HCT116 (cell line): ENCODE data around the gene ARAP1. TPM values are rescaled to one million over a fixed set of nuclear protein-coding genes. Genes with fewer than 3 reads are reported as not detected.

Experiments
- ATAC-seq: fragments of 200-7000 bp; cut with Tn5 transposase; 2 replicates; pipeline ENCODE4 v1.9.1; 2020; ENCODE audit warnings: mild to moderate bottlenecking, moderate library complexity
- BruUV-seq: library from RNA; stranded (reverse); fragments of 400-500 nt; replicated peaks from 2 replicates; lab custom pipeline; 2021; lab: Mats Ljungman, UMichigan
- CTCF ChIA-PET: fragments of 300-600 bp; sonication (Branson Sonifier 250); formaldehyde crosslinking; loops from one replicate; lab custom pipeline; 2021; ENCODE audit warnings: antibody characterized with exemption; lab: Charles Lee
- POLR2A ChIA-PET: fragments of 300-600, 350-600 bp; sonication (Branson Sonifier 250); formaldehyde crosslinking; loops from one replicate; lab custom pipeline; 2021; ENCODE audit warnings: antibody characterized with exemption; lab: Charles Lee
- RAD21 ChIA-PET, 2 experiments: fragments of 300-600 bp; sonication (Branson Sonifier 250); formaldehyde crosslinking; loops; one replicate each; lab custom pipeline; 2023; ENCODE audit warnings: low total read pairs in 2 of 2; ENCODE audit not compliant: uncharacterized antibody in 2 of 2, unreplicated experiment in 2 of 2, low non-redundant PET in 1 of 2; lab: Charles Lee
- DNase-seq: peaks from one replicate; pipeline ENCODE4 v3.0.0-alpha.2; 2010; ENCODE audit warnings: low read depth, low spot score
- H2AFZ ChIP-seq: fragments of 200-600 bp; shearing (Covaris generic), sonication (generic); 2 replicates; pipeline ENCODE4 v1.6.1; 2017; ENCODE audit warnings: low read depth, mixed run types, mixed read lengths, antibody characterized with exemption, low read length; ENCODE audit not compliant: poor library complexity, severe bottlenecking
- H3K27ac ChIP-seq: 2 replicates; pipeline ENCODE4 v1.5.1; 2012; ENCODE audit warnings: low read depth, low read length
- H3K27me3 ChIP-seq: fragments of 200-600 bp; sonication (generic); 2 replicates; pipeline ENCODE4 v1.6.1; 2016; ENCODE audit warnings: mixed run types, low read length, mixed read lengths; ENCODE audit not compliant: insufficient read depth
- H3K36me3 ChIP-seq, 2 experiments: fragments of 200-500 bp in 1 of 2; fragments of 200-600 bp in 1 of 2; sonication (Bioruptor generic) in 1 of 2; sonication (generic) in 1 of 2; 2 replicates each; pipeline versions ENCODE4 v1.5.1 to v1.6.1; 2014 to 2016; ENCODE audit warnings: low read length in 2 of 2, inconsistent platforms in 1 of 2, mixed read lengths in 1 of 2, mixed run types in 1 of 2; ENCODE audit not compliant: insufficient read depth in 2 of 2, control insufficient read depth in 1 of 2
- H3K4me1 ChIP-seq, 2 experiments: fragments of 200-600 bp in 1 of 2; sonication (generic) in 1 of 2; 2 replicates each; pipeline versions ENCODE4 v1.5.1 to v1.6.1; 2012 to 2017; ENCODE audit warnings: low read length in 2 of 2, inconsistent platforms in 1 of 2, mild to moderate bottlenecking in 1 of 2, mixed read lengths in 1 of 2, mixed run types in 1 of 2, moderate library complexity in 1 of 2; ENCODE audit not compliant: insufficient read depth in 2 of 2, control insufficient read depth in 1 of 2
- H3K4me2 ChIP-seq: fragments of 200-600 bp; sonication (generic); 2 replicates; pipeline ENCODE4 v1.6.1; 2017; ENCODE audit warnings: mixed run types, low read length, mixed read lengths
- H3K4me3 ChIP-seq, 2 experiments: fragments of 200-600 bp in 1 of 2; sonication (generic) in 1 of 2; replicated peaks in 1 of 2; 2 replicates each; pipeline ENCODE4 v1.5.1; 2011 to 2016; ENCODE audit warnings: low read length in 2 of 2, control low read depth in 1 of 2, low read depth in 1 of 2, mild to moderate bottlenecking in 1 of 2, mixed read lengths in 1 of 2, mixed run types in 1 of 2
- H3K79me2 ChIP-seq: fragments of 200-600 bp; sonication (generic); 2 replicates; pipeline ENCODE4 v1.6.1; 2017; ENCODE audit warnings: mild to moderate bottlenecking, mixed run types, low read length, moderate library complexity, mixed read lengths; ENCODE audit not compliant: insufficient read depth
- H3K9ac ChIP-seq: fragments of 200-600 bp; sonication (generic); 2 replicates; pipeline ENCODE4 v1.6.1; 2016; ENCODE audit warnings: low read length, mixed read lengths
- H3K9me2 ChIP-seq: fragments of 200-600 bp; sonication (generic), shearing (Covaris generic); 2 replicates; pipeline ENCODE4 v1.6.1; 2017; ENCODE audit warnings: mixed run types, mild to moderate bottlenecking, moderate library complexity; ENCODE audit not compliant: insufficient read depth
- H3K9me3 ChIP-seq, 2 experiments: fragments of 200-500 bp in 1 of 2; fragments of 200-600 bp in 1 of 2; sonication (Bioruptor generic) in 1 of 2; sonication (generic) in 1 of 2; 2 replicates each; pipeline ENCODE4 v1.6.1; 2014 to 2017; ENCODE audit warnings: low read length in 2 of 2, mixed read lengths in 2 of 2, inconsistent platforms in 1 of 2, low read depth in 1 of 2, mild to moderate bottlenecking in 1 of 2, mixed run types in 1 of 2, moderate library complexity in 1 of 2; ENCODE audit not compliant: control insufficient read depth in 1 of 2, insufficient read depth in 1 of 2
- H4K20me1 ChIP-seq: fragments of 200-600 bp; sonication (generic), shearing (Covaris generic); 2 replicates; pipeline ENCODE4 v1.6.1; 2017; ENCODE audit warnings: mixed run types, mild to moderate bottlenecking, moderate library complexity; ENCODE audit not compliant: insufficient read depth
- ATF3 ChIP-seq: IDR thresholded peaks from 2 replicates; pipeline ENCODE4 v1.6.1; 2012
- CBX3 ChIP-seq: IDR thresholded peaks from 2 replicates; pipeline ENCODE4 v1.6.1; 2012; ENCODE audit warnings: low read depth
- CEBPB ChIP-seq: IDR thresholded peaks from 2 replicates; pipeline ENCODE4 v1.6.1; 2012; ENCODE audit warnings: low read depth
- EZH2 ChIP-seq: fragments of 200-600 bp; sonication (generic); IDR thresholded peaks from 2 replicates; pipeline ENCODE4 v1.6.1; 2017; ENCODE audit warnings: antibody characterized with exemption, mixed run types
- MAX ChIP-seq: IDR thresholded peaks from 2 replicates; pipeline ENCODE4 v1.6.1; 2012
- POLR2A ChIP-seq: IDR thresholded peaks from 2 replicates; pipeline ENCODE4 v1.7.0; 2011; ENCODE audit warnings: borderline replicate concordance; ENCODE audit not compliant: insufficient read depth, insufficient read length; ENCODE audit errors: extremely low read depth
- POLR2AphosphoS5 ChIP-seq: IDR thresholded peaks from 2 replicates; pipeline ENCODE4 v1.6.1; 2011; ENCODE audit warnings: mild to moderate bottlenecking, low read depth, low read length, moderate library complexity
- RAD21 ChIP-seq: IDR thresholded peaks from 2 replicates; pipeline ENCODE4 v1.6.1; 2012; ENCODE audit warnings: low read depth, mild to moderate bottlenecking
- REST ChIP-seq: IDR thresholded peaks from 2 replicates; pipeline ENCODE4 v1.6.1; 2012; ENCODE audit warnings: low read depth
- SRF ChIP-seq: IDR thresholded peaks from 2 replicates; pipeline ENCODE4 v1.6.1; 2012; ENCODE audit warnings: low read depth
- TCF7L2 ChIP-seq: IDR thresholded peaks from 2 replicates; pipeline ENCODE4 v1.7.0; 2011; ENCODE audit warnings: borderline replicate concordance, inconsistent platforms; ENCODE audit not compliant: insufficient read depth, insufficient read length; ENCODE audit errors: extremely low read depth
- ZBTB33 ChIP-seq: IDR thresholded peaks from 2 replicates; pipeline ENCODE4 v1.6.1; 2011; ENCODE audit warnings: mild to moderate bottlenecking, low read length, moderate library complexity; ENCODE audit not compliant: insufficient replicate concordance; ENCODE audit errors: extremely low read depth
- ZFX ChIP-seq: fragments of 450-650 bp; IDR thresholded peaks from 2 replicates; pipeline ENCODE4 v1.6.1; 2017
- intact Hi-C: fragments of 100-400 bp; cut with micrococcal nuclease; formaldehyde crosslinking; loops from 2 replicates; pipeline ENCODE4 v1.10.0; 2022
- total RNA-seq: library from RNA; stranded (reverse); gene quantifications from one replicate; pipeline ENCODE4 v1.2.1, GENCODE V29; 2021; ENCODE audit not compliant: unreplicated experiment

ARAP1 gene
- total RNA-seq, 1 experiment from 2014 or later: 57.4 TPM

- Histone ChIP-seq H3K4me1 (no peaks in the 10 kb centered on the region), H3K36me3 (peaks cover 0 to 12% of the 10 kb centered on the region in 2 experiments; a peak in 2 of 4 replicates), H3K4me3 (no peak overlapping the region), H3K27me3 (no peaks in the 10 kb centered on the region), H2AFZ (no peak overlapping the region), H3K9me2 (no peaks in the 10 kb centered on the region), H3K9ac (no peak overlapping the region), H3K9me3 (no peaks in the 10 kb centered on the region), H3K27ac (no peak overlapping the region), H4K20me1 (no peaks in the 10 kb centered on the region), H3K79me2 (no peaks in the 10 kb centered on the region), H3K4me2 (no peak overlapping the region)
- ChIA-PET RAD21 (no interaction called here), CTCF (no interaction called here), POLR2A (no interaction called here)
- BruUV-seq: no TSS peak
- intact Hi-C loops: no loop called here
- DNase-seq (no peak), ATAC-seq (no peak)
- no peak for TF ChIP-seq CBX3
- no peak for TF ChIP-seq CEBPB
- no peak for TF ChIP-seq ZBTB33
- TF ChIP-seq MAX: no peak
- TF ChIP-seq REST: no peak
- TF ChIP-seq ZFX: no peak
- no peak for TF ChIP-seq RAD21
- no peak for TF ChIP-seq EZH2
- TF ChIP-seq ATF3: no peak
- no peak for TF ChIP-seq POLR2AphosphoS5
- TF ChIP-seq TCF7L2: no peak
- no peak for TF ChIP-seq SRF
- no peak for TF ChIP-seq POLR2A
Observed at GRCh38 chr11:72707032-72707431, 45.2 kb downstream of the ARAP1 start.
